Measurements from ENCODE around the gene KCNK7.

The KCNK7 gene

GRCh38 chr11:65580756-65581155 is 14.8 kb downstream of the KCNK7 start:
- Mint-ChIP-seq H3K9me3 (no peaks in the 10 kb centered on the region), H3K27ac (no peak overlapping the region), H3K36me3 (ENCODE audit: low read depth) (peaks cover 40% of the 10 kb centered on the region), H3K4me3 (no peak overlapping the region), H3K27me3 (ENCODE audit: low read depth) (no peaks in the 10 kb centered on the region), H3K4me1 (ENCODE audit: low read depth) (peaks cover 16% of the 10 kb centered on the region)
- no peak for DNase-seq (ENCODE audit: low spot score)

GRCh38 chr11:65580031-65580692 is 15.4 kb downstream of the KCNK7 start:
- Mint-ChIP-seq H3K27me3 (ENCODE audit: low read depth) (no peaks in the 10 kb centered on the region), H3K27ac (peak overlapping the region; percentile 4)

GRCh38 chr11:65579291-65579690 is 16.3 kb downstream of the KCNK7 start:
- Mint-ChIP-seq H3K27ac (peak overlapping the region; percentile 10), H3K27me3 (ENCODE audit: low read depth) (no peaks in the 10 kb centered on the region), H3K9me3 (no peaks in the 10 kb centered on the region), H3K4me3 (peak overlapping the region; percentile 32), H3K4me1 (ENCODE audit: low read depth) (peaks cover 21% of the 10 kb centered on the region), H3K36me3 (ENCODE audit: low read depth) (peaks cover 36% of the 10 kb centered on the region)
- DNase-seq (ENCODE audit: low spot score): no peak

More at GRCh38 chr11:65580031-65580692, 15.4 kb downstream of the KCNK7 start:
- no peaks in the 10 kb centered on the region for H3K9me3 Mint-ChIP-seq
- peaks cover 40% of the 10 kb centered on the region for H3K36me3 Mint-ChIP-seq (ENCODE audit: low read depth)
- peaks cover 19% of the 10 kb centered on the region for H3K4me1 Mint-ChIP-seq (ENCODE audit: low read depth)
- no peak overlapping the region for H3K4me3 Mint-ChIP-seq
- no peak for DNase-seq (ENCODE audit: low spot score)

- peaks cover 35% of the 10 kb centered on the region for H3K36me3 Mint-ChIP-seq (ENCODE audit: low read depth)
- peaks cover 25% of the 10 kb centered on the region for H3K4me1 Mint-ChIP-seq (ENCODE audit: low read depth)
- H3K27me3 Mint-ChIP-seq (ENCODE audit: low read depth): no peaks in the 10 kb centered on the region
- no peak for DNase-seq (ENCODE audit: low spot score)
- no peaks in the 10 kb centered on the region for H3K9me3 Mint-ChIP-seq
- peak overlapping the region; percentile 32 for H3K27ac Mint-ChIP-seq
- peak overlapping the region; percentile 85 for H3K4me3 Mint-ChIP-seq
These were observed 16.9 kb downstream of the KCNK7 start for GRCh38 chr11:65578667-65579066.

- Mint-ChIP-seq H3K27ac (peak overlapping the region; percentile 63), H3K4me3 (peak overlapping the region; percentile 85), H3K27me3 (ENCODE audit: low read depth) (no peaks in the 10 kb centered on the region), H3K4me1 (ENCODE audit: low read depth) (peaks cover 26% of the 10 kb centered on the region), H3K9me3 (no peaks in the 10 kb centered on the region), H3K36me3 (ENCODE audit: low read depth) (peaks cover 35% of the 10 kb centered on the region)
- no peak for DNase-seq (ENCODE audit: low spot score)
These were observed 17.5 kb downstream of the KCNK7 start for GRCh38 chr11:65578134-65578533.

GRCh38 chr11:65577756-65578109 is 17.9 kb downstream of the KCNK7 start:
- Mint-ChIP-seq H3K9me3 (no peaks in the 10 kb centered on the region), H3K27ac (peak overlapping the region; percentile 63), H3K27me3 (ENCODE audit: low read depth) (no peaks in the 10 kb centered on the region), H3K4me3 (peak overlapping the region; percentile 85), H3K4me1 (ENCODE audit: low read depth) (peaks cover 28% of the 10 kb centered on the region), H3K36me3 (ENCODE audit: low read depth) (peaks cover 35% of the 10 kb centered on the region)
- DNase-seq (ENCODE audit: low spot score): no peak

GRCh38 chr11:65576867-65577755 is 18.5 kb downstream of the KCNK7 start:
- H3K27me3 Mint-ChIP-seq (ENCODE audit: low read depth): no peaks in the 10 kb centered on the region
- H3K27ac Mint-ChIP-seq: peak overlapping the region; percentile 71
- peaks cover 30% of the 10 kb centered on the region for H3K4me1 Mint-ChIP-seq (ENCODE audit: low read depth)
- DNase-seq (ENCODE audit: low spot score): no peak
- peak overlapping the region; percentile 85 for H3K4me3 Mint-ChIP-seq
- H3K36me3 Mint-ChIP-seq (ENCODE audit: low read depth): peaks cover 33% of the 10 kb centered on the region
- no peaks in the 10 kb centered on the region for H3K9me3 Mint-ChIP-seq

GRCh38 chr11:65576232-65576866 is 19.3 kb downstream of the KCNK7 start:
- H3K36me3 Mint-ChIP-seq (ENCODE audit: low read depth): peaks cover 32% of the 10 kb centered on the region
- no peaks in the 10 kb centered on the region for H3K27me3 Mint-ChIP-seq (ENCODE audit: low read depth)
- H3K4me3 Mint-ChIP-seq: peak overlapping the region; percentile 85
- H3K9me3 Mint-ChIP-seq: no peaks in the 10 kb centered on the region
- peaks cover 37% of the 10 kb centered on the region for H3K4me1 Mint-ChIP-seq (ENCODE audit: low read depth)
- DNase-seq (ENCODE audit: low spot score): no peak
- peak overlapping the region; percentile 71 for H3K27ac Mint-ChIP-seq

- H3K27me3 Mint-ChIP-seq (ENCODE audit: low read depth): no peaks in the 10 kb centered on the region
- no peaks in the 10 kb centered on the region for H3K9me3 Mint-ChIP-seq
- peak within 1 kb of the TSS; percentile 96 for H3K27ac Mint-ChIP-seq
- DNase-seq (ENCODE audit: low spot score): peak; percentile 85
- peaks cover 43% of the 10 kb centered on the region for H3K4me1 Mint-ChIP-seq (ENCODE audit: low read depth)
- peaks cover 30% of the 10 kb centered on the region for H3K36me3 Mint-ChIP-seq (ENCODE audit: low read depth)
- H3K4me3 Mint-ChIP-seq: peak within 1 kb of the TSS; percentile 96
These were observed 19.9 kb downstream of the KCNK7 start, which contains the start of gene EHBP1L1 for GRCh38 chr11:65575568-65576231. TSS of gene EHBP1L1 (plus strand) at chr11:65576053. CDS start at chr11:65576303, 250 bp downstream.

GRCh38 chr11:65574811-65575567 is 20.6 kb downstream of the KCNK7 start:
- Mint-ChIP-seq H3K9me3 (no peaks in the 10 kb centered on the region), H3K4me1 (ENCODE audit: low read depth) (peaks cover 45% of the 10 kb centered on the region), H3K36me3 (ENCODE audit: low read depth) (peaks cover 29% of the 10 kb centered on the region), H3K27ac (peak overlapping the region; percentile 96), H3K4me3 (peak overlapping the region; percentile 96), H3K27me3 (ENCODE audit: low read depth) (no peaks in the 10 kb centered on the region)
- no peak for DNase-seq (ENCODE audit: low spot score)

- Mint-ChIP-seq H3K27ac (peak overlapping the region; percentile 96), H3K27me3 (ENCODE audit: low read depth) (no peaks in the 10 kb centered on the region), H3K36me3 (ENCODE audit: low read depth) (peaks cover 26% of the 10 kb centered on the region), H3K9me3 (no peaks in the 10 kb centered on the region), H3K4me3 (peak overlapping the region; percentile 96), H3K4me1 (ENCODE audit: low read depth) (peaks cover 48% of the 10 kb centered on the region)
- peak; percentile 96 for DNase-seq (ENCODE audit: low spot score)
These were observed 21.3 kb downstream of the KCNK7 start for GRCh38 chr11:65574109-65574810.

- DNase-seq (ENCODE audit: low spot score): no peak
- Mint-ChIP-seq H3K4me3 (peak overlapping the region; percentile 86), H3K9me3 (no peaks in the 10 kb centered on the region), H3K27me3 (ENCODE audit: low read depth) (no peaks in the 10 kb centered on the region), H3K27ac (peak overlapping the region; percentile 90), H3K36me3 (ENCODE audit: low read depth) (peaks cover 24% of the 10 kb centered on the region), H3K4me1 (ENCODE audit: low read depth) (peaks cover 51% of the 10 kb centered on the region)
These were observed 22.1 kb downstream of the KCNK7 start for GRCh38 chr11:65573391-65574079.

Measured in T-helper 2 cell treated with Interferon-gamma antibody and Interleukin-4, amounts not matched to agents 5 μg/mL and 100 μg/mL, for 36 hours (primary cell).